ENCODE measurements around the gene CHD1L.

DNA sequence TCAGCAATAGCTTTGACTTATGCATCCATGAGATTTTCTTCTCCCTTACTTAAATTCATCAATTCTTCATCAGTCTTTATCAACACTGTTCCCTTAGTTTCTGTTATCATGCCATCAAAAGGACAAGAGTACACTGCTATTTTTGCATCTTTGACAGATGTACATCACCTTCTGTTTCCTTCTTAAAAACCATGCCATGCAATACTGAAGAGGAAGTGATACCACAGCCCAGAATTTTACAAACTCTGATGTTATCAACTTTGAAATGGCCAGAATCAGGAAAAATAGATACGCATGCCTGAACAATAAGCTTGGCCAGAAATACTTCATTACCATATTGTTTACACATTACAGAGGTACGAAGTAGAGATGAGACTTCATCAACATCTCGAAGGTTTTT lies 38.4 kb upstream of the CHD1L start:
- TF ChIP-seq, protein P1, sequence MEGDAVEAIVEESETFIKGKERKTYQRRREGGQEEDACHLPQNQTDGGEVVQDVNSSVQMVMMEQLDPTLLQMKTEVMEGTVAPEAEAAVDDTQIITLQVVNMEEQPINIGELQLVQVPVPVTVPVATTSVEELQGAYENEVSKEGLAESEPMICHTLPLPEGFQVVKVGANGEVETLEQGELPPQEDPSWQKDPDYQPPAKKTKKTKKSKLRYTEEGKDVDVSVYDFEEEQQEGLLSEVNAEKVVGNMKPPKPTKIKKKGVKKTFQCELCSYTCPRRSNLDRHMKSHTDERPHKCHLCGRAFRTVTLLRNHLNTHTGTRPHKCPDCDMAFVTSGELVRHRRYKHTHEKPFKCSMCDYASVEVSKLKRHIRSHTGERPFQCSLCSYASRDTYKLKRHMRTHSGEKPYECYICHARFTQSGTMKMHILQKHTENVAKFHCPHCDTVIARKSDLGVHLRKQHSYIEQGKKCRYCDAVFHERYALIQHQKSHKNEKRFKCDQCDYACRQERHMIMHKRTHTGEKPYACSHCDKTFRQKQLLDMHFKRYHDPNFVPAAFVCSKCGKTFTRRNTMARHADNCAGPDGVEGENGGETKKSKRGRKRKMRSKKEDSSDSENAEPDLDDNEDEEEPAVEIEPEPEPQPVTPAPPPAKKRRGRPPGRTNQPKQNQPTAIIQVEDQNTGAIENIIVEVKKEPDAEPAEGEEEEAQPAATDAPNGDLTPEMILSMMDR (IDR thresholded peaks at IDR 0.05; ENCODE audit: low read depth, low read length) = no peak
- no peak for TF ChIP-seq MYC (IDR thresholded peaks at IDR 0.05; ENCODE audit: low read depth, low read length)
- TF ChIP-seq POLR2A (IDR thresholded peaks at IDR 0.05; ENCODE audit: extremely low read depth, insufficient read length) = no peak
- TF ChIP-seq, protein P2, sequence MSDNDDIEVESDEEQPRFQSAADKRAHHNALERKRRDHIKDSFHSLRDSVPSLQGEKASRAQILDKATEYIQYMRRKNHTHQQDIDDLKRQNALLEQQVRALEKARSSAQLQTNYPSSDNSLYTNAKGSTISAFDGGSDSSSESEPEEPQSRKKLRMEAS (IDR thresholded peaks at IDR 0.05; ENCODE audit: low read depth, low read length) = no peak

All from NB4 (cell line).